GM21360 (cell line): ENCODE measurements around the gene TTC34.
"Not testable (repeated sequence)": the region's sequence is repeated elsewhere in the genome, so short reads cannot be mapped to it uniquely, and the experiment has no call there.

ENCODE experiments used
- ATAC-seq: cut with Tn5 transposase; IDR thresholded peaks from one replicate; pipeline ENCODE4 v1.9.1; 2021; ENCODE audit warnings: mild to moderate bottlenecking, moderate library complexity; ENCODE audit not compliant: unreplicated experiment

The TTC34 gene

GRCh38 chr1:2778220-2778592, 23.3 kb downstream of the TTC34 start:
- no peak for ATAC-seq

DNA sequence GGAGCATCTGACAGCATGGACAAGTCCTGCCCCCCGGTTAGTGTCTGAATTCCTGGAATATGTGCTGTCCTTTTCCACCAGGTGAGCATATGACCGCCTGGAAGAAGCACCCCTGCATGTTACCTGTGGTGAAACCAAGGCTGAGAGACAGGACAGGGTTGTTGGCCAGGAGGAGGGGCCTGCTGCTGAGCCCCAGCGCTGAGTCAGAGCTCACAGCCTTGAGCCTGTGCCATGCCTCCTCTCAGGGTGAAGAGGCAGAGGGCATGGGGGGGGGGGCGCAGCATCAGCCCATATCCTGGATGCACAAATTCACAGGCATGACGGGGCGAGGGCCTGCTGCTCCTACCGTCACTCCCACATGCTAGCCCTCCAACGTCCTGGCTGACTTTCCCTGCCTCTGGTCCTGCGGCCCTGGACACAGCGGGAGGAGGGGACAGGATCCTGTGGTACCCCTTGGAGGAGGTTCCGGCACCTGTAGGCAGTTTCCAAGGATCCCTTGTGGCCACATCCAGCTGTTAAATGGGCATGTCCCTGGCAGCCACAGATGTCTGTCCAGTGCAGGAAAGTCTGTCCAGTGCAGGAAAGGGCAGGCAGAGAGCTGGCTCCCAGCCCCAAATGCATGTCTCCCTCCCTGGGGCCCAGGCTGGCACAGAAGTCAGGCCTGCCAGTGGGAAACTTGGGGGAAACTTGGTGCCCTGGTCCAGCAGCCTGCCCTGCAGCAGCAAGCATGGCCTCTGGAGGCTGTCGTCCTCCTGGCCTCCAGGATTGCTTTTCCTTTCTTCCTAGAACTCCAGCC, 23.9 kb downstream of the TTC34 start:
- ATAC-seq = no peak

DNA sequence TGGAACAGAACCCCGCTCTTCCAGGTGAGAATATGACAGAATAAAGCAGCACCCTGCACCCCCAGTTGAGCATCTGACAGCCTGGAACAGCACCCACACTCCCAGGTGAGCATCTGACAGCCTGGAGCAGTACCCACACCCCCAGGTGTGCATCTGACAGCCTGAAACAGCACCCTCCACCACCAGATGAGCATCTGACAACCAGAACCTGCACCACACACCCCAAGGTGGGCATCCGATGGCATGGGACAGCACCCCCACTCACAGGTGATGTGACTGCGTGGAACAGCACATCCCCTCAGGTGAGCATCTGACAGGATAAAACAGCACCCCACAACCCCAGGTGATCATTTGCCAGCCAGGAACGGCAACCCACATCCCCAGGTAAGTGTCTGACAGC, 26.2 kb downstream of the TTC34 start:
- not testable (repeated sequence) for ATAC-seq

- not testable (repeated sequence) for ATAC-seq
Measured at GRCh38 chr1:2768052-2768451, 33.4 kb downstream of the TTC34 start.

- ATAC-seq = not testable (repeated sequence)
Measured at GRCh38 chr1:2759433-2759832, 42.1 kb downstream of the TTC34 start.

- ATAC-seq = not testable (repeated sequence)
Measured at GRCh38 chr1:2757519-2757918, 44.0 kb downstream of the TTC34 start.

- ATAC-seq = not testable (repeated sequence)
Measured at GRCh38 chr1:2755426-2755825, 46.1 kb downstream of the TTC34 start.

- not testable (repeated sequence) for ATAC-seq
Measured at GRCh38 chr1:2754597-2754996, 46.9 kb downstream of the TTC34 start.

DNA sequence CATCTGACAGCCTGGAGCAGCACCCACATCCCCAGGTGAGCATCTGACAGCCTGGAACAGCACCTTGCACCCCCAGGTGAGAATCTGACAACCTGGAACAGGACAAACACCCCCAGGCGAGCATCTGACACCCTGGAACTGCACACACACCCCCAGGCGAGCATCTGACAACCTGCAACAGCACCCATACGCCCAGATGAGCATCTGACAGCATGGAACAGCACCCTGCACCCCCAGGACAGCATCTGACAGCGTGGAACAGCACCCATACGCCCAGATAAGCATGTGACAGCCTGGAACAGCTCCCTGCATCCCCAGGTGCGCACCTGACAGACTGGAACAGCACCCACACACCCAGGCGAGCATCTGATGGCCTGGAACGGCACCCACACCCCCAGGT, 49.0 kb downstream of the TTC34 start:
- ATAC-seq = not testable (repeated sequence)

DNA sequence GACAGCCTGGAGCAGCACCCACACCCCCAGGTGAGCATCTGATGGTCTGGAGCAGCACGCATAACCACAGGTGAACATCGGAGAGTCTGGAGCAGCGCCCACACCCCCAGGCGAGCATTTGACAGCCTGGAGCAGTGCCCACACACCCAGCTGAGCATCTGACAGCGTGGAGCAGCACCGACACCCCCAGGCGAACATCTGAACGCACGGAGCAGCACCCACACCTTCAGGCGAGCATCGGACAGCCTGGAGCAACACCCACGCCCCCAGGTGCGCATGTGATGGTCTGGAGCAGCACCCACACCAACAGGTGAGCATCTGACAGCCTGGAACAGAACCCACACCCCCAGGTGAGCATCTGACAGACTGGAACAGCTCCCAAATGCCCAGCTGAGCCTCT, 49.6 kb downstream of the TTC34 start:
- not testable (repeated sequence) for ATAC-seq

DNA sequence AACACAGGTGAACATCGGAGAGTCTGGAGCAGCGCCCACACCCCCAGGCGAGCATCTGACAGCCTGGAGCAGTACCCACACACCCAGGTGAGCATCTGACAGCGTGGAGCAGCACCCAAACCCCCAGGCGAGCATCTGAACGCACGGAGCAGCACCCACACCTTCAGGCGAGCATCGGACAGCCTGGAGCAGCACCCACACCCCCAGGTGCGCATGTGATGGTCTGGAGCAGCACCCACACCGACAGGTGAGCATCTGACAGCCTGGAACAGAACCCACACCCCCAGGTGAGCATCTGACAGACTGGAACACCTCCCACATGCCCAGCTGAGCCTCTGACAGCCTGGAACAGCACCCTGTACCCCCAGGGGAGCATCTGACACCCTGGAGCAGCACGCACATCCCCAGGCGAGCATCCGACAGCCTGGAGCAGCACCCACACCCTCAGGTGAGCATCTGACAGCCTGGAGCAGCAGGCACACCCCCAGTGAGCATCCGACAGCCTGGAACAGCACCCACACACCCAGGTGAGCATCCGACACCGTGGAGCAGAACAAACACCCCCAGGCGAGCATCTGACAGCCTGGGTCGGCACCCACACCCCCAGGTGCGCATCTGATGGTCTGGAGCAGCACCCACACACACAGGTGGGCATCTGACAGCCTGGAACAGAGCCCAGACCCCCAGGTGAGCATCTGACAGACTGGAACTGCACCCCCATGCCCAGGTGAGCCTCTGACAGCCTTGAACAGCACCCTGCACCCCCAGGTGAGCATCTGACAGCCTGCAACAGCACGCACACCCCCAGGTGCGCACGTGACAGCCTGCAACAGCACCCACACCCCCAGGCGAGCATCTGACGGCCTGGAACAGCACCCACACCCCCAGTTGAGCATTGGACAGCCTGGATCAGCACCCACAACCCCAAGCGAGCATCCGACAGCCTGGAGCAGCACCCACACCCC, 50.4 kb downstream of the TTC34 start:
- ATAC-seq = not testable (repeated sequence)

DNA sequence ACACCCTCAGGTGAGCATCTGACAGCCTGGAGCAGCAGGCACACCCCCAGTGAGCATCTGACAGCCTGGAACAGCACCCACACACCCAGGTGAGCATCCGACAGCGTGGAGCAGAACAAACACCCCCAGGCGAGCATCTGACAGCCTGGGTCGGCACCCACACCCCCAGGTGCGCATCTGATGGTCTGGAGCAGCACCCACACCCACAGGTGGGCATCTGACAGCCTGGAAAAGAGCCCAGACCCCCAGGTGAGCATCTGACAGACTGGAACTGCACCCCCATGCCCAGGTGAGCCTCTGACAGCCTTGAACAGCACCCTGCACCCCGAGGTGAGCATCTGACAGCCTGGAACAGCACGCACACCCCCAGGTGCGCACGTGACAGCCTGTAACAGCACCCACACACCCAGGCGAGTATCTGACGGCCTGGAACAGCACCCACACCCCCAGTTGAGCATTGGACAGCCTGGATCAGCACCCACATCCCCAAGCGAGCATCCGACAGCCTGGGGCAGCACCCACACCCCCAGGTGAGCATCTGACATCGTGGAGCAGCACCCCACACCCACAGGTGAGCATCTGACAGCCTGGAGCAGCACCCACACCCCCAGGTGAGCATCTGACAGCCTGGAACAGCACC, 51.3 kb downstream of the TTC34 start:
- not testable (repeated sequence) for ATAC-seq

GRCh38 chr1:2748626-2749025, 52.9 kb downstream of the TTC34 start:
- not testable (repeated sequence) for ATAC-seq

DNA sequence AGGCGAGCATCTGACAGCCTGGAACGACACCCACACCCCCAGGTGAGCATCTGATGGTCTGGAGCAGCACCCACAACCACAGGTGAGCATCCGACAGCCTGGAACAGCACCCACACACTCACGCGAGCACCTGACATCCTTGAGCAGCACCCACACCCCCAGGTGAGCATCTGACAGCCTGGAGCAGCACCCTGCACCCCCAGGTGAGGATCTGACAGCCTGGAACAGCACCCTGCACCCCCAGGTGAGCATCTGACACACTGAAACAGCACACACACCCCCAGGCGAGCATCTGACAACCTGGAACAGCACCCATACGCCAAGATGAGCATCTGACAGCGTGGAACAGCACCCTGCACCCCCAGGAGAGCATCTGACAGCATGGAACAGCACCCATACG, 106.7 kb downstream of the TTC34 start:
- not testable (repeated sequence) for ATAC-seq

- not testable (repeated sequence) for ATAC-seq
Measured at GRCh38 chr1:2690180-2690579, 111.3 kb downstream of the TTC34 start.

- ATAC-seq = not testable (repeated sequence)
Measured at GRCh38 chr1:2688336-2688665, 113.2 kb downstream of the TTC34 start.

- ATAC-seq = not testable (repeated sequence)
Measured at GRCh38 chr1:2687638-2688335, 113.7 kb downstream of the TTC34 start.

- not testable (repeated sequence) for ATAC-seq
Measured at GRCh38 chr1:2687174-2687591, 114.3 kb downstream of the TTC34 start.

DNA sequence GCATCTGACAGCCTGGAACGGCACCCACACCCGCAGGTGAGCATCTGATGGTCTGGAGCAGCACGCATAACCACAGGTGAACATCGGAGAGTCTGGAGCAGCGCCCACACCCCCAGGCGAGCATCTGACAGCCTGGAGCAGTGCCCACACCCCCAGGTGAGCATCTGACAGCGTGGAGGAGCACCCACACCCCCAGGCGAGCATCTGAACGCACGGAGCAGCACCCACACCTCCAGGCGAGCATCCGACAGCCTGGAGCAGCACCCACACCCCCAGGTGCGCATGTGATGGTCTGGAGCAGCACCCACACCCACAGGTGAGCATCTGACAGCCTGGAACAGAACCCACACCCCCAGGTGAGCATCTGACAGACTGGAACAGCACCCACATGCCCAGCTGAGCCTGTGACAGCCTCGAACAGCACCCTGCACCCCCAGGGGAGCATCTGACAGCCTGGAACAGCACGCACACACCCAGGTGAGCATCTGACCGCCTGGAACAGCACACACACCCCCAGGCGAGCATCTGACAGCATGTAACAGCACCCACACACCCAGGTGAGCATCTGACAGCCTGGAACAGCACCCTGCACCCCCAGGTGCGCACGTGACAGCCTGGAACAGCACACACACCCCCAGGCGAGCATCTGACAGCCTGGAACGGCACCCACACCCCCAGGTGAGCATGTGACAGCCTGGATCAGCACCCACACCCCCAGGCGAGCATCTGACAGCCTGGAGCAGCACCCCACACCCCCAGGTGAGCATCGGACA, 115.2 kb downstream of the TTC34 start:
- ATAC-seq = not testable (repeated sequence)

DNA sequence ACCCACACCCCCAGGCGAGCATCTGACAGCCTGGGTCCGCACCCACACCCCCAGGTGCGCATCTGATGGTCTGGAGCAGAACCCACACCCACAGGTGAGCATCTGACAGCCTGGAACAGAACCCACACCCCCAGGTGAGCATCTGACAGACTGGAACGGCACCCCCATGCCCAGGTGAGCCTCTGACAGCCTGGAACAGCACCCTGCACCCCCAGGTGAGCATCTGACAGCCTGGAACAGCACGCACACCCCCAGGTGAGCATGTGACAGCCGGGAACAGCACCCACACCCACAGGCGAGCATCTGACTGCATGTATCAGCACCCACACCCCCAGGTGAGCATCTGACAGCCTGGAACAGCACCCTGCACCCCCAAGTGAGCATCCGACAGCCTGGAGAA, 115.8 kb downstream of the TTC34 start:
- ATAC-seq = not testable (repeated sequence)
